Measurements from ENCODE around the gene PHPT1. TPM values are rescaled to one million over a fixed set of nuclear protein-coding genes. Genes with fewer than 3 reads are reported as not detected.

PHPT1 gene
- total RNA-seq, 2 donors from 2014 or later: 137 to 176 TPM

- no peaks in the 10 kb centered on the region for H3K27me3 ChIP-seq
- H3K4me3 ChIP-seq: no peak overlapping the region
- H3K4me1 ChIP-seq: peaks cover 8% of the 10 kb centered on the region
- no peak overlapping the region for H3K27ac ChIP-seq
- DNase-seq: no peak
- no peaks in the 10 kb centered on the region for H3K9me3 ChIP-seq
- intact Hi-C loops (cut with DNase I): no loop called here
- H3K9ac ChIP-seq (ENCODE audit: low read depth in 2 of 2, low read length in 2 of 2): no peak overlapping the region
- H3K36me3 ChIP-seq: no peaks in the 10 kb centered on the region
- no peak for TF ChIP-seq CTCF (IDR thresholded peaks at IDR 0.05)
These were observed 46.8 kb downstream of the PHPT1 start for GRCh38 chr9:136896027-136896426.

- intact Hi-C loops (cut with DNase I): no loop called here
- Histone ChIP-seq H3K36me3 (no peaks in the 10 kb centered on the region), H3K9ac (ENCODE audit: low read depth in 2 of 2, low read length in 2 of 2) (peak overlapping the region in 1 of 2 donors; percentile 51)
These were observed 49.4 kb downstream of the PHPT1 start for GRCh38 chr9:136898483-136899100.

GRCh38 chr9:136899196-136899595 lies 50.0 kb downstream of the PHPT1 start:
- Histone ChIP-seq H3K36me3 (no peaks in the 10 kb centered on the region), H3K27me3 (no peaks in the 10 kb centered on the region), H3K9me3 (no peaks in the 10 kb centered on the region), H3K4me1 (peaks cover 29% of the 10 kb centered on the region), H3K9ac (ENCODE audit: low read depth in 2 of 2, low read length in 2 of 2) (peak overlapping the region; percentile 26 to 76), H3K27ac (peak overlapping the region; percentile 99), H3K4me3 (no peak overlapping the region)
- no peak for TF ChIP-seq CTCF (IDR thresholded peaks at IDR 0.05)
- intact Hi-C loops (cut with DNase I): no loop called here
- DNase-seq: peak; percentile 68

More at GRCh38 chr9:136898483-136899100, 49.4 kb downstream of the PHPT1 start:
- H3K27ac ChIP-seq: peak overlapping the region; percentile 22
- TF ChIP-seq CTCF (IDR thresholded peaks at IDR 0.05): no peak
- peaks cover 29% of the 10 kb centered on the region for H3K4me1 ChIP-seq
- H3K27me3 ChIP-seq: no peaks in the 10 kb centered on the region
- no peaks in the 10 kb centered on the region for H3K9me3 ChIP-seq
- no peak overlapping the region for H3K4me3 ChIP-seq
- DNase-seq: no peak

- no peak for DNase-seq
- Histone ChIP-seq H3K4me3 (no peak overlapping the region), H3K9me3 (no peaks in the 10 kb centered on the region), H3K4me1 (peaks cover 29% of the 10 kb centered on the region), H3K27me3 (no peaks in the 10 kb centered on the region), H3K27ac (peak overlapping the region; percentile 99), H3K9ac (ENCODE audit: low read depth in 2 of 2, low read length in 2 of 2) (peak overlapping the region in 1 of 2 donors; percentile 97), H3K36me3 (no peaks in the 10 kb centered on the region)
- intact Hi-C loops (cut with DNase I): no loop called here
- no peak for TF ChIP-seq CTCF (IDR thresholded peaks at IDR 0.05)
These were observed 51.3 kb downstream of the PHPT1 start for GRCh38 chr9:136900556-136900955.

Small RNA genes lying within 50 kb of the gene (microRNA-seq; reads per million reads assigned to microRNA genes)
- gene MIR4292 (not detected), gene MIR4479 (not detected)

Other genes with a start within 250 kb of the PHPT1 start
- gene EGFL7, start 186.5 kb upstream of the PHPT1 start, total RNA-seq: 10 to 100 TPM; 17.3 to 28.4 TPM
- 100 to 1,000 TPM; 197 to 372 TPM for gene AGPAT2, start 162.0 kb upstream of the PHPT1 start, total RNA-seq
- 1 to 10 TPM in 1 of 2 donors, under 1 TPM in 1; 0.82 to 2.8 TPM for gene DIPK1B, start 136.8 kb upstream of the PHPT1 start, total RNA-seq
- 1 to 10 TPM in 1 of 2 donors, under 1 TPM in 1; 0.11 to 3.3 TPM for gene LCN10, start 106.5 kb upstream of the PHPT1 start, total RNA-seq
- gene LCN6, start 100.9 kb upstream of the PHPT1 start, total RNA-seq: 1 to 10 TPM in 1 of 2 donors, under 1 TPM in 1; 0.56 to 1.2 TPM
- gene LCN8, start 91.2 kb upstream of the PHPT1 start, total RNA-seq: not detected
- 1 to 10 TPM in 1 of 2 donors, not detected in 1; 3.4 TPM for gene LCN15, start 84.9 kb upstream of the PHPT1 start, total RNA-seq
- 100 to 1,000 TPM; 236 to 366 TPM for gene TMEM141, start 58.1 kb upstream of the PHPT1 start, total RNA-seq
- gene CCDC183, start 53.1 kb upstream of the PHPT1 start, total RNA-seq: 10 to 100 TPM in 1 of 2 donors, 1 to 10 TPM in 1; 2.4 to 20.0 TPM
- 100 to 1,000 TPM; 126 to 163 TPM for gene RABL6, start 41.5 kb upstream of the PHPT1 start, total RNA-seq
- 10 to 100 TPM; 11.5 to 17.1 TPM for gene AJM1, start 6.9 kb upstream of the PHPT1 start, total RNA-seq
- 10 to 100 TPM; 11.0 to 61.7 TPM for gene MAMDC4, start 2.9 kb downstream of the PHPT1 start, total RNA-seq
- gene EDF1, start 16.9 kb downstream of the PHPT1 start, total RNA-seq: 100 to 1,000 TPM; 442 to 494 TPM
- 10 to 100 TPM; 22.4 to 50.6 TPM for gene TRAF2, start 37.1 kb downstream of the PHPT1 start, total RNA-seq
- 100 to 1,000 TPM; 162 to 174 TPM for gene FBXW5, start 95.3 kb downstream of the PHPT1 start, total RNA-seq
- gene C8G, start 95.8 kb downstream of the PHPT1 start, total RNA-seq: 10 to 100 TPM in 1 of 2 donors, 1 to 10 TPM in 1; 5.3 to 11.9 TPM
- 1 to 10 TPM; 6.5 to 8.6 TPM for gene LCN12, start 102.9 kb downstream of the PHPT1 start, total RNA-seq
- gene PTGDS, start 128.1 kb downstream of the PHPT1 start, total RNA-seq: 10 to 100 TPM; 15.9 to 26.1 TPM
- not detected for gene LCNL1, start 133.6 kb downstream of the PHPT1 start, total RNA-seq
- 10 to 100 TPM; 29.9 to 81.0 TPM for gene PAXX, start 143.0 kb downstream of the PHPT1 start, total RNA-seq
- gene CLIC3, start 147.2 kb downstream of the PHPT1 start, total RNA-seq: 10 to 100 TPM in 1 of 2 donors, 1 to 10 TPM in 1; 3.6 to 15.4 TPM
- gene ABCA2, start 178.8 kb downstream of the PHPT1 start, total RNA-seq: 10 to 100 TPM; 22.4 to 47.5 TPM
- gene FUT7, start 182.7 kb downstream of the PHPT1 start, total RNA-seq: not detected
- gene NPDC1, start 196.8 kb downstream of the PHPT1 start, total RNA-seq: 100 to 1,000 TPM; 149 to 177 TPM
- gene ENTPD2, start 204.7 kb downstream of the PHPT1 start, total RNA-seq: 10 to 100 TPM; 20.5 to 22.1 TPM
- 10 to 100 TPM; 19.2 to 57.8 TPM for gene SAPCD2, start 221.1 kb downstream of the PHPT1 start, total RNA-seq
- 10 to 100 TPM in 1 of 2 donors, 1 to 10 TPM in 1; 9.0 to 13.0 TPM for gene UAP1L1, start 228.1 kb downstream of the PHPT1 start, total RNA-seq
- 10 to 100 TPM; 43.5 to 52.6 TPM for gene MAN1B1, start 237.6 kb downstream of the PHPT1 start, total RNA-seq

Data from colonic mucosa (tissue), 4 donors.